Dermis lymphatic vessel endothelial cell (primary cell): Measurements from ENCODE around the gene CYTH4. TPM values are rescaled to one million over a fixed set of nuclear protein-coding genes. Genes with fewer than 3 reads are reported as not detected.

Experiments
- total RNA-seq: library from RNA; depleted of rRNA; stranded (reverse); fragments of >200 nt; gene quantifications from 2 replicates; pipeline ENCODE4 v1.2.1, GENCODE V29; 2014

CYTH4 gene
- total RNA-seq: under 0.01 and 0.17 TPM in 2 replicates

GRCh38 chr22:37282385-37282677, at the start of gene CYTH4:
Gene CYTH4 (plus strand): TSS chr22:37282508. CDS start chr22:37282570, 62 bp downstream.

GRCh38 chr22:37244114-37244921, 38.0 kb upstream of the CYTH4 start, which contains the start of gene RAC2:
Gene RAC2 (minus strand): TSS chr22:37244269. CDS start chr22:37244148, 121 bp downstream.

Other genes with a start within 250 kb of the CYTH4 start
- gene KCTD17, start 230.8 kb upstream of the CYTH4 start, total RNA-seq: 53.2 and 82.8 TPM in 2 replicates
- gene TMPRSS6, start 172.8 kb upstream of the CYTH4 start, total RNA-seq: not detected in 2 replicates
- under 0.01 TPM in 1 of 2 replicates, not detected in the other for gene IL2RB, start 132.6 kb upstream of the CYTH4 start, total RNA-seq
- 5.1 and 8.0 TPM in 2 replicates for gene C1QTNF6, start 94.3 kb upstream of the CYTH4 start, total RNA-seq
- gene SSTR3, start 70.0 kb upstream of the CYTH4 start, total RNA-seq: not detected in 2 replicates
- gene RAC2, start 38.2 kb upstream of the CYTH4 start, total RNA-seq: 2.9 and 4.6 TPM in 2 replicates
- under 0.01 TPM in 1 of 2 replicates, not detected in the other for gene ELFN2, start 145.0 kb downstream of the CYTH4 start, total RNA-seq
- 105 and 133 TPM in 2 replicates for gene MFNG, start 203.9 kb downstream of the CYTH4 start, total RNA-seq
- gene CARD10, start 236.9 kb downstream of the CYTH4 start, total RNA-seq: 50.7 and 70.0 TPM in 2 replicates